HL-60 (cell line): Measurements from ENCODE around the gene TBX5.

Experiments used
- CTCF ChIP-seq: IDR thresholded peaks from one replicate; pipeline ENCODE4 v1.5.1; 2011; ENCODE audit warnings: low read length, control low read depth, inconsistent platforms; ENCODE audit not compliant: insufficient read depth
- POLR2AphosphoS5 ChIP-seq: IDR thresholded peaks from 2 replicates; pipeline ENCODE4 v1.6.1; 2012; ENCODE audit warnings: low read depth
- REST ChIP-seq: IDR thresholded peaks from 2 replicates; pipeline ENCODE4 v1.6.1; 2012; ENCODE audit warnings: low read depth; ENCODE audit not compliant: insufficient replicate concordance
- SPI1 ChIP-seq: IDR thresholded peaks from 2 replicates; pipeline ENCODE4 v1.6.1; 2012; ENCODE audit warnings: low read depth, mild to moderate bottlenecking, borderline replicate concordance

GRCh38 chr12:114403690-114404066 lies 2.3 kb downstream of the TBX5 start:
- TF ChIP-seq POLR2AphosphoS5 (no peak), CTCF (no peak), SPI1 (no peak), REST (no peak)
